Peyer's patch (tissue), 4 donors: Measurements from ENCODE around the gene CAPS.

ENCODE experiments used
- POLR2A ChIP-seq, 2 donors: fragments of 450-650 bp; IDR thresholded peaks; one replicate each; pipeline ENCODE4 v1.5.1; 2017; ENCODE audit warnings: antibody characterized with exemption in 2 of 2, mild to moderate bottlenecking in 2 of 2, moderate library complexity in 2 of 2
- TF ChIP-seq, protein P1 (sequence below), 6 experiments: fragments of 450-650 bp in 4 of 6; fragments of 200-600 bp in 2 of 6; sonication (generic) in 1 of 6; IDR thresholded peaks; one replicate each; pipeline ENCODE4 v1.5.1; 2017 to 2019; ENCODE audit warnings: antibody characterized with exemption in 6 of 6, mild to moderate bottlenecking in 3 of 6, moderate library complexity in 1 of 6

DNA sequence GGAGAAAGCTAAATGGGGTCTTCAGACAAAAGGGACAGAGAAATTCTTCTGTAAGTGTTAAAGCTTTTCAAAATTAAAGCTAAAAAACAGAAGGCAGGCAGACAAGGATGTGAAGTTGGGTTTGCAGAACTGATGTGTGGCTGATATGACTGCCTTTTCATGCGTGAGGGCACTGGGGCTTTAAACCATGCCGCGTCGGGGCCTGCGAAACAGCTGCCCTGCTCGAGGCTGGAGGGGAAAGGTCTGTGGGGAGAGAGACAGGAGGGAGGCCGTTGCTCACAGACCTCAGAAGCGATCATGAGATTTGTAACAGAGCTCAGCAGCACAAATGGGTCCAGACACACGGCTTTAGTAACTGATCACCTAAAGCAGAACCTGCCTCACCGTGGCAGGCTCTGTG is 23.5 kb downstream of the CAPS start:
- TF ChIP-seq POLR2A (IDR thresholded peaks at IDR 0.05), result no peak
- TF ChIP-seq, protein P1, sequence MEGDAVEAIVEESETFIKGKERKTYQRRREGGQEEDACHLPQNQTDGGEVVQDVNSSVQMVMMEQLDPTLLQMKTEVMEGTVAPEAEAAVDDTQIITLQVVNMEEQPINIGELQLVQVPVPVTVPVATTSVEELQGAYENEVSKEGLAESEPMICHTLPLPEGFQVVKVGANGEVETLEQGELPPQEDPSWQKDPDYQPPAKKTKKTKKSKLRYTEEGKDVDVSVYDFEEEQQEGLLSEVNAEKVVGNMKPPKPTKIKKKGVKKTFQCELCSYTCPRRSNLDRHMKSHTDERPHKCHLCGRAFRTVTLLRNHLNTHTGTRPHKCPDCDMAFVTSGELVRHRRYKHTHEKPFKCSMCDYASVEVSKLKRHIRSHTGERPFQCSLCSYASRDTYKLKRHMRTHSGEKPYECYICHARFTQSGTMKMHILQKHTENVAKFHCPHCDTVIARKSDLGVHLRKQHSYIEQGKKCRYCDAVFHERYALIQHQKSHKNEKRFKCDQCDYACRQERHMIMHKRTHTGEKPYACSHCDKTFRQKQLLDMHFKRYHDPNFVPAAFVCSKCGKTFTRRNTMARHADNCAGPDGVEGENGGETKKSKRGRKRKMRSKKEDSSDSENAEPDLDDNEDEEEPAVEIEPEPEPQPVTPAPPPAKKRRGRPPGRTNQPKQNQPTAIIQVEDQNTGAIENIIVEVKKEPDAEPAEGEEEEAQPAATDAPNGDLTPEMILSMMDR (IDR thresholded peaks at IDR 0.05), result no peak
